HCT116 (cell line): Measurements from ENCODE around the gene CAPZB. TPM values are rescaled to one million over a fixed set of nuclear protein-coding genes. Genes with fewer than 3 reads are reported as not detected.

Source experiments
- ATAC-seq: fragments of 200-7000 bp; cut with Tn5 transposase; 2 replicates; pipeline ENCODE4 v1.9.1; 2020; ENCODE audit warnings: mild to moderate bottlenecking, moderate library complexity
- BruUV-seq: library from RNA; stranded (reverse); fragments of 400-500 nt; replicated peaks from 2 replicates; lab custom pipeline; 2021; lab: Mats Ljungman, UMichigan
- CTCF ChIA-PET: fragments of 300-600 bp; sonication (Branson Sonifier 250); formaldehyde crosslinking; loops from one replicate; lab custom pipeline; 2021; ENCODE audit warnings: antibody characterized with exemption; lab: Charles Lee
- POLR2A ChIA-PET: fragments of 300-600, 350-600 bp; sonication (Branson Sonifier 250); formaldehyde crosslinking; loops from one replicate; lab custom pipeline; 2021; ENCODE audit warnings: antibody characterized with exemption; lab: Charles Lee
- RAD21 ChIA-PET, 2 experiments: fragments of 300-600 bp; sonication (Branson Sonifier 250); formaldehyde crosslinking; loops; one replicate each; lab custom pipeline; 2023; ENCODE audit warnings: low total read pairs in 2 of 2; ENCODE audit not compliant: uncharacterized antibody in 2 of 2, unreplicated experiment in 2 of 2, low non-redundant PET in 1 of 2; lab: Charles Lee
- DNase-seq: peaks from one replicate; pipeline ENCODE4 v3.0.0-alpha.2; 2010; ENCODE audit warnings: low read depth, low spot score
- H2AFZ ChIP-seq: fragments of 200-600 bp; shearing (Covaris generic), sonication (generic); 2 replicates; pipeline ENCODE4 v1.6.1; 2017; ENCODE audit warnings: low read depth, mixed run types, mixed read lengths, antibody characterized with exemption, low read length; ENCODE audit not compliant: poor library complexity, severe bottlenecking
- H3K27ac ChIP-seq: 2 replicates; pipeline ENCODE4 v1.5.1; 2012; ENCODE audit warnings: low read depth, low read length
- H3K27me3 ChIP-seq: fragments of 200-600 bp; sonication (generic); 2 replicates; pipeline ENCODE4 v1.6.1; 2016; ENCODE audit warnings: mixed run types, low read length, mixed read lengths; ENCODE audit not compliant: insufficient read depth
- H3K36me3 ChIP-seq, 2 experiments: fragments of 200-500 bp in 1 of 2; fragments of 200-600 bp in 1 of 2; sonication (Bioruptor generic) in 1 of 2; sonication (generic) in 1 of 2; 2 replicates each; pipeline versions ENCODE4 v1.5.1 to v1.6.1; 2014 to 2016; ENCODE audit warnings: low read length in 2 of 2, inconsistent platforms in 1 of 2, mixed read lengths in 1 of 2, mixed run types in 1 of 2; ENCODE audit not compliant: insufficient read depth in 2 of 2, control insufficient read depth in 1 of 2
- H3K4me1 ChIP-seq, 2 experiments: fragments of 200-600 bp in 1 of 2; sonication (generic) in 1 of 2; 2 replicates each; pipeline versions ENCODE4 v1.5.1 to v1.6.1; 2012 to 2017; ENCODE audit warnings: low read length in 2 of 2, inconsistent platforms in 1 of 2, mild to moderate bottlenecking in 1 of 2, mixed read lengths in 1 of 2, mixed run types in 1 of 2, moderate library complexity in 1 of 2; ENCODE audit not compliant: insufficient read depth in 2 of 2, control insufficient read depth in 1 of 2
- H3K4me2 ChIP-seq: fragments of 200-600 bp; sonication (generic); 2 replicates; pipeline ENCODE4 v1.6.1; 2017; ENCODE audit warnings: mixed run types, low read length, mixed read lengths
- H3K4me3 ChIP-seq, 2 experiments: fragments of 200-600 bp in 1 of 2; sonication (generic) in 1 of 2; replicated peaks in 1 of 2; 2 replicates each; pipeline ENCODE4 v1.5.1; 2011 to 2016; ENCODE audit warnings: low read length in 2 of 2, control low read depth in 1 of 2, low read depth in 1 of 2, mild to moderate bottlenecking in 1 of 2, mixed read lengths in 1 of 2, mixed run types in 1 of 2
- H3K79me2 ChIP-seq: fragments of 200-600 bp; sonication (generic); 2 replicates; pipeline ENCODE4 v1.6.1; 2017; ENCODE audit warnings: mild to moderate bottlenecking, mixed run types, low read length, moderate library complexity, mixed read lengths; ENCODE audit not compliant: insufficient read depth
- H3K9ac ChIP-seq: fragments of 200-600 bp; sonication (generic); 2 replicates; pipeline ENCODE4 v1.6.1; 2016; ENCODE audit warnings: low read length, mixed read lengths
- H3K9me2 ChIP-seq: fragments of 200-600 bp; sonication (generic), shearing (Covaris generic); 2 replicates; pipeline ENCODE4 v1.6.1; 2017; ENCODE audit warnings: mixed run types, mild to moderate bottlenecking, moderate library complexity; ENCODE audit not compliant: insufficient read depth
- H3K9me3 ChIP-seq, 2 experiments: fragments of 200-500 bp in 1 of 2; fragments of 200-600 bp in 1 of 2; sonication (Bioruptor generic) in 1 of 2; sonication (generic) in 1 of 2; 2 replicates each; pipeline ENCODE4 v1.6.1; 2014 to 2017; ENCODE audit warnings: low read length in 2 of 2, mixed read lengths in 2 of 2, inconsistent platforms in 1 of 2, low read depth in 1 of 2, mild to moderate bottlenecking in 1 of 2, mixed run types in 1 of 2, moderate library complexity in 1 of 2; ENCODE audit not compliant: control insufficient read depth in 1 of 2, insufficient read depth in 1 of 2
- H4K20me1 ChIP-seq: fragments of 200-600 bp; sonication (generic), shearing (Covaris generic); 2 replicates; pipeline ENCODE4 v1.6.1; 2017; ENCODE audit warnings: mixed run types, mild to moderate bottlenecking, moderate library complexity; ENCODE audit not compliant: insufficient read depth
- CBX3 ChIP-seq: IDR thresholded peaks from 2 replicates; pipeline ENCODE4 v1.6.1; 2012; ENCODE audit warnings: low read depth
- EGR1 ChIP-seq: IDR thresholded peaks from 2 replicates; pipeline ENCODE4 v1.6.1; 2012; ENCODE audit warnings: low read depth
- EZH2 ChIP-seq: fragments of 200-600 bp; sonication (generic); IDR thresholded peaks from 2 replicates; pipeline ENCODE4 v1.6.1; 2017; ENCODE audit warnings: antibody characterized with exemption, mixed run types
- EZH2phosphoT487 ChIP-seq: fragments of 200-600 bp; IDR thresholded peaks from 2 replicates; pipeline ENCODE4 v1.6.1; 2018; ENCODE audit warnings: antibody characterized with exemption, borderline replicate concordance
- JUND ChIP-seq: IDR thresholded peaks from 2 replicates; pipeline ENCODE4 v1.6.1; 2012
- POLR2AphosphoS5 ChIP-seq: IDR thresholded peaks from 2 replicates; pipeline ENCODE4 v1.6.1; 2011; ENCODE audit warnings: mild to moderate bottlenecking, low read depth, low read length, moderate library complexity
- RAD21 ChIP-seq: IDR thresholded peaks from 2 replicates; pipeline ENCODE4 v1.6.1; 2012; ENCODE audit warnings: low read depth, mild to moderate bottlenecking
- SIN3A ChIP-seq: IDR thresholded peaks from 2 replicates; pipeline ENCODE4 v1.6.1; 2012; ENCODE audit warnings: low read depth
- SP1 ChIP-seq: IDR thresholded peaks from 2 replicates; pipeline ENCODE4 v1.6.1; 2012; ENCODE audit warnings: low read depth
- TCF7L2 ChIP-seq: IDR thresholded peaks from 2 replicates; pipeline ENCODE4 v1.7.0; 2011; ENCODE audit warnings: borderline replicate concordance, inconsistent platforms; ENCODE audit not compliant: insufficient read depth, insufficient read length; ENCODE audit errors: extremely low read depth
- ZNF274 ChIP-seq: fragments of 200-500 bp; sonication (Bioruptor generic); IDR thresholded peaks from 2 replicates; pipeline ENCODE4 v1.6.1; 2014; ENCODE audit warnings: mild to moderate bottlenecking, low read depth, low read length, inconsistent platforms
- intact Hi-C: fragments of 100-400 bp; cut with micrococcal nuclease; formaldehyde crosslinking; loops from 2 replicates; pipeline ENCODE4 v1.10.0; 2022
- total RNA-seq: library from RNA; stranded (reverse); gene quantifications from one replicate; pipeline ENCODE4 v1.2.1, GENCODE V29; 2021; ENCODE audit not compliant: unreplicated experiment
- TF ChIP-seq, protein P1 (sequence below), 3 experiments: fragments of 200-600 bp in 1 of 3; sonication (generic) in 1 of 3; IDR thresholded peaks in 2 of 3; conservative IDR thresholded peaks in 1 of 3; 2 replicates each; pipeline ENCODE4 v1.5.1; 2012 to 2017; ENCODE audit warnings: low read depth in 2 of 3, low read length in 2 of 3, antibody characterized with exemption in 1 of 3, borderline replicate concordance in 1 of 3, control low read depth in 1 of 3, mild to moderate bottlenecking in 1 of 3, mixed read lengths in 1 of 3, mixed run types in 1 of 3, moderate library complexity in 1 of 3; ENCODE audit not compliant: insufficient read depth in 1 of 3
- TF ChIP-seq, protein P2 (sequence below): IDR thresholded peaks from 2 replicates; pipeline ENCODE4 v1.6.1; 2012
- TF ChIP-seq, protein P3 (sequence below): IDR thresholded peaks from 2 replicates; pipeline ENCODE4 v1.6.1; 2012; ENCODE audit warnings: low read depth
- TF ChIP-seq, protein P4 (sequence below): IDR thresholded peaks from 2 replicates; pipeline ENCODE4 v1.6.1; 2011; ENCODE audit warnings: mild to moderate bottlenecking, low read length, moderate library complexity; ENCODE audit not compliant: insufficient replicate concordance; ENCODE audit errors: extremely low read depth

Gene CAPZB
- total RNA-seq, 1 experiment from 2014 or later = 203 TPM

DNA sequence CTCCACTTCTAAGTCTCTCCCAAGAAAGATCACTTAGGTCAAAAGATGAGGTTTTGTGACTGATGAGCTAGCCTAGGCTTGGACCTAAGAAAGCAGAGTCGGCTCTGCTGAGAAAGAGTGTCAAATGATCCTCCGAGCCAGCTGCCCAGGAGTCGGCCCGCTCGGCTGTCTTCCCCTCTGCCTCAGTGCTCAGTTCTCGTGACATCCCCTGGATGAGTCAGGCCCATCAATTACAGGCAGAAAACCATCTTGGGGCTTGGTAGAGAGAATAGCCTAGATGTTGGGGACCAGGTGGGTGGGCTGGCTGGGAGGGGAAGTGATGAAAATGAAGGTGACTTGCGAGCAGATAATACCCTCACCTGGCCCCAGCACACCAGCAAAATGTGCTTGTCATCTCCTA lies 112.7 kb downstream of the CAPZB start:
- no peaks in the 10 kb centered on the region for H3K9me2 ChIP-seq
- CTCF ChIA-PET = no interaction called here
- ATAC-seq (no peak), DNase-seq (no peak)
- H2AFZ ChIP-seq = no peak overlapping the region
- H3K27ac ChIP-seq = no peak overlapping the region
- RAD21 ChIA-PET = no interaction called here
- POLR2A ChIA-PET = no interaction called here
- H3K9me3 ChIP-seq = no peaks in the 10 kb centered on the region
- TF ChIP-seq TCF7L2 = no peak
- TF ChIP-seq, protein P1, sequence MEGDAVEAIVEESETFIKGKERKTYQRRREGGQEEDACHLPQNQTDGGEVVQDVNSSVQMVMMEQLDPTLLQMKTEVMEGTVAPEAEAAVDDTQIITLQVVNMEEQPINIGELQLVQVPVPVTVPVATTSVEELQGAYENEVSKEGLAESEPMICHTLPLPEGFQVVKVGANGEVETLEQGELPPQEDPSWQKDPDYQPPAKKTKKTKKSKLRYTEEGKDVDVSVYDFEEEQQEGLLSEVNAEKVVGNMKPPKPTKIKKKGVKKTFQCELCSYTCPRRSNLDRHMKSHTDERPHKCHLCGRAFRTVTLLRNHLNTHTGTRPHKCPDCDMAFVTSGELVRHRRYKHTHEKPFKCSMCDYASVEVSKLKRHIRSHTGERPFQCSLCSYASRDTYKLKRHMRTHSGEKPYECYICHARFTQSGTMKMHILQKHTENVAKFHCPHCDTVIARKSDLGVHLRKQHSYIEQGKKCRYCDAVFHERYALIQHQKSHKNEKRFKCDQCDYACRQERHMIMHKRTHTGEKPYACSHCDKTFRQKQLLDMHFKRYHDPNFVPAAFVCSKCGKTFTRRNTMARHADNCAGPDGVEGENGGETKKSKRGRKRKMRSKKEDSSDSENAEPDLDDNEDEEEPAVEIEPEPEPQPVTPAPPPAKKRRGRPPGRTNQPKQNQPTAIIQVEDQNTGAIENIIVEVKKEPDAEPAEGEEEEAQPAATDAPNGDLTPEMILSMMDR (IDR thresholded peaks at IDR 0.05 in 2 of 3, conservative IDR thresholded peaks at IDR 0.05 in 1 of 3; ENCODE audit: borderline replicate concordance in 1 of 3, insufficient read depth in 1 of 3, low read depth in 2 of 3, low read length in 2 of 3) = no peak
- TF ChIP-seq ZNF274 = no peak
- no peak for TF ChIP-seq POLR2AphosphoS5
- TF ChIP-seq, protein P2, sequence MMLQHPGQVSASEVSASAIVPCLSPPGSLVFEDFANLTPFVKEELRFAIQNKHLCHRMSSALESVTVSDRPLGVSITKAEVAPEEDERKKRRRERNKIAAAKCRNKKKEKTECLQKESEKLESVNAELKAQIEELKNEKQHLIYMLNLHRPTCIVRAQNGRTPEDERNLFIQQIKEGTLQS = no peak
- TF ChIP-seq CBX3 = no peak
- TF ChIP-seq EZH2phosphoT487 = no peak
- TF ChIP-seq, protein P3, sequence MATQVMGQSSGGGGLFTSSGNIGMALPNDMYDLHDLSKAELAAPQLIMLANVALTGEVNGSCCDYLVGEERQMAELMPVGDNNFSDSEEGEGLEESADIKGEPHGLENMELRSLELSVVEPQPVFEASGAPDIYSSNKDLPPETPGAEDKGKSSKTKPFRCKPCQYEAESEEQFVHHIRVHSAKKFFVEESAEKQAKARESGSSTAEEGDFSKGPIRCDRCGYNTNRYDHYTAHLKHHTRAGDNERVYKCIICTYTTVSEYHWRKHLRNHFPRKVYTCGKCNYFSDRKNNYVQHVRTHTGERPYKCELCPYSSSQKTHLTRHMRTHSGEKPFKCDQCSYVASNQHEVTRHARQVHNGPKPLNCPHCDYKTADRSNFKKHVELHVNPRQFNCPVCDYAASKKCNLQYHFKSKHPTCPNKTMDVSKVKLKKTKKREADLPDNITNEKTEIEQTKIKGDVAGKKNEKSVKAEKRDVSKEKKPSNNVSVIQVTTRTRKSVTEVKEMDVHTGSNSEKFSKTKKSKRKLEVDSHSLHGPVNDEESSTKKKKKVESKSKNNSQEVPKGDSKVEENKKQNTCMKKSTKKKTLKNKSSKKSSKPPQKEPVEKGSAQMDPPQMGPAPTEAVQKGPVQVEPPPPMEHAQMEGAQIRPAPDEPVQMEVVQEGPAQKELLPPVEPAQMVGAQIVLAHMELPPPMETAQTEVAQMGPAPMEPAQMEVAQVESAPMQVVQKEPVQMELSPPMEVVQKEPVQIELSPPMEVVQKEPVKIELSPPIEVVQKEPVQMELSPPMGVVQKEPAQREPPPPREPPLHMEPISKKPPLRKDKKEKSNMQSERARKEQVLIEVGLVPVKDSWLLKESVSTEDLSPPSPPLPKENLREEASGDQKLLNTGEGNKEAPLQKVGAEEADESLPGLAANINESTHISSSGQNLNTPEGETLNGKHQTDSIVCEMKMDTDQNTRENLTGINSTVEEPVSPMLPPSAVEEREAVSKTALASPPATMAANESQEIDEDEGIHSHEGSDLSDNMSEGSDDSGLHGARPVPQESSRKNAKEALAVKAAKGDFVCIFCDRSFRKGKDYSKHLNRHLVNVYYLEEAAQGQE = no peak
- TF ChIP-seq, protein P4, sequence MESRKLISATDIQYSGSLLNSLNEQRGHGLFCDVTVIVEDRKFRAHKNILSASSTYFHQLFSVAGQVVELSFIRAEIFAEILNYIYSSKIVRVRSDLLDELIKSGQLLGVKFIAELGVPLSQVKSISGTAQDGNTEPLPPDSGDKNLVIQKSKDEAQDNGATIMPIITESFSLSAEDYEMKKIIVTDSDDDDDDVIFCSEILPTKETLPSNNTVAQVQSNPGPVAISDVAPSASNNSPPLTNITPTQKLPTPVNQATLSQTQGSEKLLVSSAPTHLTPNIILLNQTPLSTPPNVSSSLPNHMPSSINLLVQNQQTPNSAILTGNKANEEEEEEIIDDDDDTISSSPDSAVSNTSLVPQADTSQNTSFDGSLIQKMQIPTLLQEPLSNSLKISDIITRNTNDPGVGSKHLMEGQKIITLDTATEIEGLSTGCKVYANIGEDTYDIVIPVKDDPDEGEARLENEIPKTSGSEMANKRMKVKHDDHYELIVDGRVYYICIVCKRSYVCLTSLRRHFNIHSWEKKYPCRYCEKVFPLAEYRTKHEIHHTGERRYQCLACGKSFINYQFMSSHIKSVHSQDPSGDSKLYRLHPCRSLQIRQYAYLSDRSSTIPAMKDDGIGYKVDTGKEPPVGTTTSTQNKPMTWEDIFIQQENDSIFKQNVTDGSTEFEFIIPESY = no peak
- TF ChIP-seq JUND = no peak
- no peak for TF ChIP-seq EGR1
- TF ChIP-seq EZH2 = no peak
- TF ChIP-seq RAD21 = no peak
- TF ChIP-seq SIN3A = no peak
- TF ChIP-seq SP1 = no peak
- intact Hi-C loops = no loop called here
- no peak overlapping the region for H3K4me2 ChIP-seq
- peaks cover 3% of the 10 kb centered on the region; the same call in 1 of the 2 replicates for H3K79me2 ChIP-seq
- no peak overlapping the region for H3K9ac ChIP-seq
- H3K36me3 ChIP-seq = peaks cover 0 to 17% of the 10 kb centered on the region in 2 experiments; a peak in 2 of 4 replicates
- H3K4me1 ChIP-seq = no peaks in the 10 kb centered on the region
- H4K20me1 ChIP-seq = no peaks in the 10 kb centered on the region
- no peaks in the 10 kb centered on the region for H3K27me3 ChIP-seq
- no peak overlapping the region for H3K4me3 ChIP-seq
- no TSS peak for BruUV-seq
